ENCODE results near the gene CYB5D1.

Gene CYB5D1

DNA sequence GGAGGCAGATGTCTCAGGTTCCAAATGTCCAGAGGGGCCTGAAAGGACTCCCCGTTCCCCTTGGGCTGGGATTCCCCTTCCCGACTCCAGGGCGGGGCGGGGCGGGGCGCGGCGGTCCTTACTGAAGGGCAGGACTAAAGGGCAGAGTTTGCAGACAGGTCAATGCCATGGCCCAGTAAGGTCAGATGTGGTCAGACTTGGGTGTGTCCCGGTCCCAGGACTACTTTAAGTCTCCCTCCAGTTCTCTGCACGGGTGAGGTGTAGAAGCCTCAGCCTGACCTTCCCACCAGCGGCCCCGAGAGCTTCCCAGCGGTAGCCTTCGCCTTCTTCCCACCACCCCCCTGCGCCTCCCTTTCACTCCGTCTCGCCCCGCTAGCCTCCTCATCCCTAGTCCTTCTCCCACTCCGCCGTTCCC is 23.3 kb upstream of the CYB5D1 start:
- H3K27ac ChIP-seq: peak overlapping the region; percentile 100

GRCh38 chr17:7834957-7835813 is 22.6 kb upstream of the CYB5D1 start:
- TF ChIP-seq ZFX (IDR thresholded peaks at IDR 0.05): no peak
- peak; percentile 88 for TF ChIP-seq CTCF (conservative IDR thresholded peaks at IDR 0.05)
- peak overlapping the region; percentile 100 for H3K27ac ChIP-seq

More for the DNA sequence above, 23.3 kb upstream of the CYB5D1 start:
- no peak for TF ChIP-seq ZFX (IDR thresholded peaks at IDR 0.05)
- TF ChIP-seq CTCF (conservative IDR thresholded peaks at IDR 0.05): no peak

DNA sequence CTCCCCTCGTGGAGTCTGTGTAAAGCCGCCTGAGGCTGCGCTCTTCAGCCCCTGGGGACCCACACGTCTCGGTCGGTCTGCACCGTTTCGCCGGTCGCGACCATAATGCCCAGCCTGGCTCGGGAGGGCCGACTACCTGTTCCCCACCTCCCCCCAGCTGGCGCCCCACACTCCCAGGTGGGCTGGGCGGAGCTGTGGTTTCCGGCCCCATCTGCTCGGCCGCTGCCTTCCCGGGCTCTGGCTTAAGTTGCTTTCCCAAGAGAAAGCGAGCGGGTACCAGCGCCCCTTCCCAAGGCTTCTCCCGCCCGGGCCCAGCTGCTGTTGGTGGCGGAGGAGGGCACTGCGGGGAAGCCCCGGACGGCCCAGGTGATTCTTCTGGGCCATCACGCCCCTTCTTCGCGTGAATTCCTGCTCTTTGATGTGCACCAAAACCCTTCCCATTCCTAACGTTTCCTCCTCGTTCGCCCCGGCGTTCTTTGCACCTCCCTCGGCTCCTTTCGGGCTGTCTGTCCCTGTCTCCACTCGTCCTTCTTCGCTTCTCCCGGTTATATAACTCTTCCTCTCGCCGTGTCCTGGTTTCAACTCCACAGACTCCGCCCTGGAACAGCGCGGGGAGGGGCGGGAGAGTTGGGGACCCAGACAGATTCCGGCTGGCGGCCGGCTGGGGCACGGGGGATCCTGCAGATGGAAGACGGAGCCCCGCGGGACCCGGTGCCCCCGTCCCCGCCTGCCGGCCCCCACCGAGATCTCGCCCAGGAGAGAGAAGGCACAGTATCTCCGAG is 21.8 kb upstream of the CYB5D1 start:
- no peak for TF ChIP-seq CTCF (conservative IDR thresholded peaks at IDR 0.05)
- TF ChIP-seq ZFX (IDR thresholded peaks at IDR 0.05): peak; percentile 38; the same call in 1 of the 2 replicates
- peak overlapping the region; percentile 100 for H3K27ac ChIP-seq

DNA sequence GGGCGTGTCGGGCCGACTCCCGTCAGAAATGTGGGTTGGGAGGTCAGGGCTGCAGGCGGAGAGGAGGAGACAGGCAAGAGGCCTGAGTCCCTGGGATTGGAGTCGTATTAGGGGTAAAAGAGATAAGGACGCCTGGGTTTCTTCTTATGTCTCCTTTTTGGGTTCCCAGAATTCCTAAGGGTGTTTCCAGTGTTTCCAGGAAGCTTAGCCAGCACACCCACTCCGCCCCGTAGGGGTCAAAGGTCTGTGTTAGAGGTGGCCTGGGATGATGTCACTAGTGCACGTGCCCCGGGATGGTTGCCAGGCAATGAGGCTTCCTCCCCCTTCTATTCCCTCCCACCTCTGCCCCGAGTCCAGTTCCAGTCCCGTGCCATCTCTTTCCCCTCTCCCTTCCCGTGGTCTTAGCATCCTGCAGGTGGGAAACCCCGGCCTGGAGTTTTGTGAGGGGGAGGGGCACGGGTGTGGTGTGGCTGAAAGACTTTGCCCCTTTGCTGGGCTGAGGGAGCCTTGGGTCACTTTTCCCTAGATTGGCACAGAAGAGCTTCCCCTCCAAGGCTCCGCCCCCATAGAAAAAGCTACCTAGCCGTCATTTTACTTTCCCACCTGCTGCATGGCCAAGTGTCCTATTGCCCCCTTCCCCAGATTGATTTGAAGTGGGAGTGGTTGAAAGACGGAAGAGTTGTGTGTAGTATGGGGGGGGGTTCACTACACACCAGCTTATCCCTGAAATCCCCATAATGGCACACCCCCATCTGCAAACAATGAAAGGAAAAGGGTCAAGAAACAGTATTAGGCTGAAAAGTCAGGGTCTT is 21.0 kb upstream of the CYB5D1 start:
- TF ChIP-seq CTCF (conservative IDR thresholded peaks at IDR 0.05) (no peak), ZFX (IDR thresholded peaks at IDR 0.05) (no peak)

GRCh38 chr17:7837408-7838088 is 20.3 kb upstream of the CYB5D1 start:
- peak overlapping the region; percentile 100 for H3K27ac ChIP-seq
- TF ChIP-seq ZFX (IDR thresholded peaks at IDR 0.05) (no peak), CTCF (conservative IDR thresholded peaks at IDR 0.05) (no peak)

More for the DNA sequence above, 21.0 kb upstream of the CYB5D1 start:
- peak overlapping the region; percentile 100 for H3K27ac ChIP-seq

DNA sequence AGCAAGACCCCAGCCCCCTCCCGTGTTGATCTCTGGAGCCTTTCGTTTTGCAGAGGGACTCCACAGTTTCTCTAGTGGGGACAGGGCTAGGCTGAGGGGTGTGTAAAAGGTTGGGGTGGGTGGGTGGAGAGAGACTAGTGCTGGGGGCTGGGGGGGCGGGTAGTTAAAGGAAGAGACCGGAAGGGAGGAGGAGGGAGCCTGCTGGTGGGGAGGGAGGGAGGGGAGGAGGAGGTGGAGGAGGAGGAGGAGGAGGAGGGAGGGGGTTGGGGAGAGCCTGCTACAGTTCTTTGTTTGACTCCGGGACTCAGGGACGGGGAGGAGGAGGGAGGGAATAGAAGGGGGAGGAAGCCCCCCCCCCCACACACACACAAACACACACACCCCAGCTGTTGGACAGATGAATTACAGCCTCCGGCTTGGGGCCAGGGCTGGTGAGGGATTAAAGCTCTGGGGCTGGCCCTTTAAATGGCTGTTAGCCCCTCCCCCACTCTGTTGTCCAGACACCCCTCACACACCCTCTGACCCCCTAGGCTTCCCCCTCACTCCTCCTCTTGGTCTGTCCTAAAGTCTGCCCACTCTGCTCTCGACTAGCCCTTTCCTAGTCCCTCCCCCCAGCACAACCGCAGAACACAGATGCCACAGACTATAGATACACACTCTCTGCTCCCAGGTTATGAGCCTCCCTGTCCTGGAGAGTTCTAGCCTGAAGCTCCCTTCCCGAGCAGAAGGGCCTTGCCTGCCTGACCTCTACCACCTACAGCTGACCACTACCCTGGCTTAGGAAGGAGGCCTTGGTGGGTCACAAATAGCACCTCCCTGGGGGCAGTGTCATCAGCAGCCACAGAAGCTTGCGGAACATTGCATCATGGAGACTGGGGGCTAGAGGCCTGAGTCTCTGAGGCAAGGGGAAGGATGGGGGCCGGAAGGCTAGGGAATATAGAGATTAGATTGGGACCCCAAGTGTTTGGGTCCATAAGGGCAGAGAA is 19.4 kb upstream of the CYB5D1 start:
- TF ChIP-seq CTCF (conservative IDR thresholded peaks at IDR 0.05) (no peak), ZFX (IDR thresholded peaks at IDR 0.05) (no peak)
- peak overlapping the region; percentile 100 for H3K27ac ChIP-seq
